ENCODE data around the gene IZUMO4. TPM values are rescaled to one million over a fixed set of nuclear protein-coding genes. Genes with fewer than 3 reads are reported as not detected.

The IZUMO4 gene
- total RNA-seq, 1 experiment from 2014 or later: 285 TPM

- Histone ChIP-seq H4K20me1 (ENCODE audit: insufficient read depth, low read depth, low read length) (peaks cover 11% of the 10 kb centered on the region), H3K4me3 (ENCODE audit: low read length) (no peak overlapping the region), H3K27me3 (ENCODE audit: low read length) (no peaks in the 10 kb centered on the region), H3K79me2 (ENCODE audit: low read length) (peaks cover 54% of the 10 kb centered on the region), H2AFZ (ENCODE audit: low read length) (no peak overlapping the region), H3K9me3 (ENCODE audit: low read length) (no peaks in the 10 kb centered on the region), H3K9ac (ENCODE audit: low read length) (no peak overlapping the region), H3K4me2 (ENCODE audit: low read depth, low read length, poor library complexity, severe bottlenecking) (no peak overlapping the region), H3K4me1 (ENCODE audit: low read length) (no peaks in the 10 kb centered on the region), H3K9me2 (replicated peaks; ENCODE audit: insufficient read depth, low read length) (no peaks in the 10 kb centered on the region), H3K36me3 (ENCODE audit: insufficient read depth, low read length) (peaks cover 5% of the 10 kb centered on the region; the same call in 1 of the 2 replicates), H3K27ac (ENCODE audit: low read length) (no peak overlapping the region)
- no peak for DNase-seq
Observed at GRCh38 chr19:2136796-2137195, 40.1 kb downstream of the IZUMO4 start.

GRCh38 chr19:2138061-2138728 is 41.5 kb downstream of the IZUMO4 start:
- no peaks in the 10 kb centered on the region for H3K9me3 ChIP-seq (ENCODE audit: low read length)
- no peak overlapping the region for H3K4me2 ChIP-seq (ENCODE audit: low read depth, low read length, poor library complexity, severe bottlenecking)
- H3K27ac ChIP-seq (ENCODE audit: low read length): no peak overlapping the region
- no peak overlapping the region for H3K9ac ChIP-seq (ENCODE audit: low read length)
- H3K4me3 ChIP-seq (ENCODE audit: low read length): no peak overlapping the region
- no peak overlapping the region for H2AFZ ChIP-seq (ENCODE audit: low read length)
- DNase-seq: no peak
- peaks cover 5% of the 10 kb centered on the region; the same call in 1 of the 2 replicates for H3K36me3 ChIP-seq (ENCODE audit: insufficient read depth, low read length)
- no peaks in the 10 kb centered on the region for H3K27me3 ChIP-seq (ENCODE audit: low read length)
- H3K4me1 ChIP-seq (ENCODE audit: low read length): no peaks in the 10 kb centered on the region
- H4K20me1 ChIP-seq (ENCODE audit: insufficient read depth, low read depth, low read length): peaks cover 16% of the 10 kb centered on the region
- no peaks in the 10 kb centered on the region for H3K9me2 ChIP-seq (replicated peaks; ENCODE audit: insufficient read depth, low read length)
- H3K79me2 ChIP-seq (ENCODE audit: low read length): peaks cover 59% of the 10 kb centered on the region

GRCh38 chr19:2139385-2140137 is 42.8 kb downstream of the IZUMO4 start:
- Histone ChIP-seq H3K79me2 (ENCODE audit: low read length) (peaks cover 73% of the 10 kb centered on the region), H3K36me3 (ENCODE audit: insufficient read depth, low read length) (peaks cover 5% of the 10 kb centered on the region; the same call in 1 of the 2 replicates), H3K4me1 (ENCODE audit: low read length) (no peaks in the 10 kb centered on the region), H3K4me2 (ENCODE audit: low read depth, low read length, poor library complexity, severe bottlenecking) (no peak overlapping the region), H3K9ac (ENCODE audit: low read length) (no peak overlapping the region), H2AFZ (ENCODE audit: low read length) (no peak overlapping the region), H4K20me1 (ENCODE audit: insufficient read depth, low read depth, low read length) (peaks cover 20% of the 10 kb centered on the region), H3K27ac (ENCODE audit: low read length) (no peak overlapping the region), H3K27me3 (ENCODE audit: low read length) (no peaks in the 10 kb centered on the region), H3K9me3 (ENCODE audit: low read length) (no peaks in the 10 kb centered on the region), H3K9me2 (replicated peaks; ENCODE audit: insufficient read depth, low read length) (no peaks in the 10 kb centered on the region), H3K4me3 (ENCODE audit: low read length) (no peak overlapping the region)
- DNase-seq: no peak

- no peak for DNase-seq
- H3K36me3 ChIP-seq (ENCODE audit: insufficient read depth, low read length): peaks cover 5% of the 10 kb centered on the region; the same call in 1 of the 2 replicates
- no peak overlapping the region for H3K27ac ChIP-seq (ENCODE audit: low read length)
- no peaks in the 10 kb centered on the region for H3K9me3 ChIP-seq (ENCODE audit: low read length)
- no peaks in the 10 kb centered on the region for H3K27me3 ChIP-seq (ENCODE audit: low read length)
- no peaks in the 10 kb centered on the region for H3K4me1 ChIP-seq (ENCODE audit: low read length)
- H3K4me2 ChIP-seq (ENCODE audit: low read depth, low read length, poor library complexity, severe bottlenecking): no peak overlapping the region
- H4K20me1 ChIP-seq (ENCODE audit: insufficient read depth, low read depth, low read length): peaks cover 20% of the 10 kb centered on the region
- H3K9ac ChIP-seq (ENCODE audit: low read length): no peak overlapping the region
- no peaks in the 10 kb centered on the region for H3K9me2 ChIP-seq (replicated peaks; ENCODE audit: insufficient read depth, low read length)
- H3K4me3 ChIP-seq (ENCODE audit: low read length): no peak overlapping the region
- H2AFZ ChIP-seq (ENCODE audit: low read length): no peak overlapping the region
- peaks cover 79% of the 10 kb centered on the region for H3K79me2 ChIP-seq (ENCODE audit: low read length)
Observed at GRCh38 chr19:2140138-2140569, 43.4 kb downstream of the IZUMO4 start.

- Histone ChIP-seq H3K27me3 (ENCODE audit: low read length) (no peaks in the 10 kb centered on the region), H3K36me3 (ENCODE audit: insufficient read depth, low read length) (peaks cover 5% of the 10 kb centered on the region; the same call in 1 of the 2 replicates), H3K9me2 (replicated peaks; ENCODE audit: insufficient read depth, low read length) (no peaks in the 10 kb centered on the region), H2AFZ (ENCODE audit: low read length) (no peak overlapping the region), H3K27ac (ENCODE audit: low read length) (no peak overlapping the region), H3K79me2 (ENCODE audit: low read length) (peaks cover 91% of the 10 kb centered on the region), H4K20me1 (ENCODE audit: insufficient read depth, low read depth, low read length) (peaks cover 20% of the 10 kb centered on the region), H3K9me3 (ENCODE audit: low read length) (no peaks in the 10 kb centered on the region), H3K4me2 (ENCODE audit: low read depth, low read length, poor library complexity, severe bottlenecking) (no peak overlapping the region), H3K9ac (ENCODE audit: low read length) (no peak overlapping the region), H3K4me1 (ENCODE audit: low read length) (no peaks in the 10 kb centered on the region), H3K4me3 (ENCODE audit: low read length) (no peak overlapping the region)
- DNase-seq: no peak
Observed at GRCh38 chr19:2142173-2142829, 45.6 kb downstream of the IZUMO4 start.

- H3K9ac ChIP-seq (ENCODE audit: low read length): no peak overlapping the region
- peaks cover 96% of the 10 kb centered on the region for H3K79me2 ChIP-seq (ENCODE audit: low read length)
- H2AFZ ChIP-seq (ENCODE audit: low read length): no peak overlapping the region
- peaks cover 9% of the 10 kb centered on the region for H3K4me1 ChIP-seq (ENCODE audit: low read length)
- H3K9me2 ChIP-seq (replicated peaks; ENCODE audit: insufficient read depth, low read length): no peaks in the 10 kb centered on the region
- no peaks in the 10 kb centered on the region for H3K9me3 ChIP-seq (ENCODE audit: low read length)
- no peak overlapping the region for H3K4me3 ChIP-seq (ENCODE audit: low read length)
- H3K27me3 ChIP-seq (ENCODE audit: low read length): no peaks in the 10 kb centered on the region
- H4K20me1 ChIP-seq (ENCODE audit: insufficient read depth, low read depth, low read length): peaks cover 30% of the 10 kb centered on the region
- no peak overlapping the region for H3K4me2 ChIP-seq (ENCODE audit: low read depth, low read length, poor library complexity, severe bottlenecking)
- H3K36me3 ChIP-seq (ENCODE audit: insufficient read depth, low read length): no peaks in the 10 kb centered on the region
- no peak overlapping the region for H3K27ac ChIP-seq (ENCODE audit: low read length)
- no peak for DNase-seq
Observed at GRCh38 chr19:2144190-2144589, 47.5 kb downstream of the IZUMO4 start.

GRCh38 chr19:2145831-2146241 is 49.1 kb downstream of the IZUMO4 start:
- Histone ChIP-seq H4K20me1 (ENCODE audit: insufficient read depth, low read depth, low read length) (peaks cover 26% of the 10 kb centered on the region), H3K9ac (ENCODE audit: low read length) (no peak overlapping the region), H3K27ac (ENCODE audit: low read length) (no peak overlapping the region)

More at GRCh38 chr19:2145831-2146241, 49.1 kb downstream of the IZUMO4 start:
- Histone ChIP-seq H3K4me3 (ENCODE audit: low read length) (no peak overlapping the region), H3K9me3 (ENCODE audit: low read length) (no peaks in the 10 kb centered on the region), H3K79me2 (ENCODE audit: low read length) (peaks cover 96% of the 10 kb centered on the region), H3K4me2 (ENCODE audit: low read depth, low read length, poor library complexity, severe bottlenecking) (no peak overlapping the region), H3K9me2 (replicated peaks; ENCODE audit: insufficient read depth, low read length) (no peaks in the 10 kb centered on the region), H3K4me1 (ENCODE audit: low read length) (peaks cover 21% of the 10 kb centered on the region), H3K27me3 (ENCODE audit: low read length) (no peaks in the 10 kb centered on the region), H2AFZ (ENCODE audit: low read length) (no peak overlapping the region), H3K36me3 (ENCODE audit: insufficient read depth, low read length) (no peaks in the 10 kb centered on the region)
- DNase-seq: no peak

Data from Karpas-422 (cell line).